GM10248 (cell line): ENCODE data around the gene OGFRL1.

Experiments
- CTCF ChIA-PET: fragments of 300-600 bp; sonication (Branson Sonifier 250); formaldehyde crosslinking; extraction: SDS; loops from one replicate; lab custom pipeline; 2021; ENCODE audit warnings: antibody characterized with exemption; lab: Yijun Ruan, JAX
- POLR2A ChIA-PET: fragments of 350-650 bp; sonication (Branson Sonifier 250); formaldehyde crosslinking; extraction: SDS; loops from one replicate; lab custom pipeline; 2020; ENCODE audit warnings: antibody characterized with exemption; lab: Yijun Ruan, JAX
- DNase-seq: peaks from one replicate; pipeline ENCODE4 v3.0.0; 2012; ENCODE audit errors: extremely low spot score
- TF ChIP-seq, protein P1 (sequence below): IDR thresholded peaks from 2 replicates; pipeline ENCODE4 v1.5.1; 2012; ENCODE audit warnings: mild to moderate bottlenecking, low read depth; ENCODE audit errors: extremely low read depth, missing control alignments, control extremely low read depth

The OGFRL1 gene

DNA sequence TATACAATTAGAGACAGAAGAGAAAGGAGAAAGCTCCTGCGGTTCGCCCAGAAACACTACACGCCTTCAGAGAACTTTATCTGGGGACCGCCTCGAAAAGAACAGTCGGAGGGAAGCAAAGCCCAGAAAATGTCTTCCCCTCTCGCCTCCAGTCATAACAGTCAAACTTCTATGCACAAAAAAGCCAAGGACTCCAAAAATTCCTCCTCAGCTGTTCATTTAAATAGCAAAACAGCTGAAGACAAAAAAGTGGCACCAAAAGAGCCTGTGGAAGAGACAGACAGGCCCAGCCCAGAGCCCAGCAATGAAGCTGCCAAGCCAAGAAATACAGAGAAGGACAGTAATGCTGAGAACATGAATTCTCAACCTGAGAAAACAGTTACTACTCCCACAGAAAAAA lies 12.9 kb downstream of the OGFRL1 start:
- ChIA-PET POLR2A (no interaction called here), CTCF (no interaction called here)
- DNase-seq, result no peak
- TF ChIP-seq, protein P1, sequence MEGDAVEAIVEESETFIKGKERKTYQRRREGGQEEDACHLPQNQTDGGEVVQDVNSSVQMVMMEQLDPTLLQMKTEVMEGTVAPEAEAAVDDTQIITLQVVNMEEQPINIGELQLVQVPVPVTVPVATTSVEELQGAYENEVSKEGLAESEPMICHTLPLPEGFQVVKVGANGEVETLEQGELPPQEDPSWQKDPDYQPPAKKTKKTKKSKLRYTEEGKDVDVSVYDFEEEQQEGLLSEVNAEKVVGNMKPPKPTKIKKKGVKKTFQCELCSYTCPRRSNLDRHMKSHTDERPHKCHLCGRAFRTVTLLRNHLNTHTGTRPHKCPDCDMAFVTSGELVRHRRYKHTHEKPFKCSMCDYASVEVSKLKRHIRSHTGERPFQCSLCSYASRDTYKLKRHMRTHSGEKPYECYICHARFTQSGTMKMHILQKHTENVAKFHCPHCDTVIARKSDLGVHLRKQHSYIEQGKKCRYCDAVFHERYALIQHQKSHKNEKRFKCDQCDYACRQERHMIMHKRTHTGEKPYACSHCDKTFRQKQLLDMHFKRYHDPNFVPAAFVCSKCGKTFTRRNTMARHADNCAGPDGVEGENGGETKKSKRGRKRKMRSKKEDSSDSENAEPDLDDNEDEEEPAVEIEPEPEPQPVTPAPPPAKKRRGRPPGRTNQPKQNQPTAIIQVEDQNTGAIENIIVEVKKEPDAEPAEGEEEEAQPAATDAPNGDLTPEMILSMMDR, result no peak

DNA sequence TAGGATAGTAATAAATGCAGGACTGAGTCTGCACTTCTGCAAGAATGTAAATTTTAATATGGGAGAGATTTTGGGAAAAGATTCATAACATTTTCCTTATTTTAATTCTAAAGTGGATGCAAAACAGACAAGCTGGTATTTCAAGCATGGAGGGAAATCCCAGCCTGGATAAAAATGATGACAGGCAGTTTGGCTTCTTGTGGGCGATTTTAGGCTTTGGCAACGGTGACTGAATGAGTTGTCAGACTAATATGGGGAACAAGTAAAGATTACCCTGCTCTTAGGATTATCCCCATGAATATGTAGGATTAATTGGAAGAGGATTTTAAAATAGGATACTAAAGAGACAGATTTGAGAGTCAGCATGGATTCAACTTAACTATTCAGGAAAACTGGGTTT lies 21.0 kb downstream of the OGFRL1 start:
- CTCF ChIA-PET, result interaction anchor here (1.4 to 2.7 kb wide), 2 partner anchors 10 to 12 kb away, joined by 3 to 9 read pairs; no protein-coding TSS in a partner anchor
- POLR2A ChIA-PET, result no interaction called here
- no peak for DNase-seq
- TF ChIP-seq, protein P1, result no peak

DNA sequence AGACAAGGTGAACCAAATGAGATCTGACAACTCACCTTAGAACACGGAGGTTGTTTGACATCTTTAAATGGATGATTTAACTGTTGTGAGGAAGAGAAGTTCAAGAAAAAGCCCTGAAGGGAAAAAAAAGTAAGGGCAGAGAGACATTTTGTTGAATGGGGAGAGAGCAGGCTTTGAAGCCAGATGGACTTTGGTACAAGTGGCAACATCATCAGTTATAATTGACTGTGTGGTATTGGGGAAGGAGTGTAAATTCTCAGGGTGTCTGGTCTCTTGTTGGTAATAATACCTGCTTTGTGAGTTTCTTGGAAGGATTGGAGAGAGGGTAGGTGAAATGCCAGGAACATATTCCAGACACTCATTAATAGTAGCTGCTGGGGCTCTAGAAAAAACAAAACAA lies 21.6 kb downstream of the OGFRL1 start:
- ChIA-PET CTCF (interaction anchor here (1.0 to 2.7 kb wide), 3 partner anchors 11 to 13 kb away, joined by 3 to 9 read pairs (median 3); no protein-coding TSS in a partner anchor), POLR2A (no interaction called here)
- DNase-seq, result no peak
- TF ChIP-seq, protein P1, result no peak

DNA sequence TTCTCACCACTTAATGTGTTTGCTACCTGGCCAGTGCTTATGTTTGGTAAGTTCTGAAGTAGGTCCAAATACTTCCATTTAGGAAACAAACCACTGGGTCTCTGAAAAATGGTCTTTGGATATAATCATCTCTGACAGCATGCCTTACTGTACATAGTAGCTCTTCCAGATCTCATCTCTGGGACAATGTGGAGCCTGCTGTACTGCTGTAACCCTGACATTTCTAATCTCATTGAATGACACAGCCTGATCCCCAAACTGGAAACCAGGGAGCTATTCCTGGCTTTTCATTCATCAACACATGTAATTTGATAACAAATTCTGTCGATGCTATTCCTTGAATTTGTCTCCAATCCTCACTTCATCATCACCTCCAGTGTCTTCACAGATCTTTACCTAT lies 23.5 kb downstream of the OGFRL1 start:
- ChIA-PET CTCF (interaction anchor here (1.3 to 2.7 kb wide), 2 partner anchors 9 to 26 kb away, joined by 3 to 9 read pairs; no protein-coding TSS in a partner anchor), POLR2A (no interaction called here)
- TF ChIP-seq, protein P1, result no peak
- no peak for DNase-seq

DNA sequence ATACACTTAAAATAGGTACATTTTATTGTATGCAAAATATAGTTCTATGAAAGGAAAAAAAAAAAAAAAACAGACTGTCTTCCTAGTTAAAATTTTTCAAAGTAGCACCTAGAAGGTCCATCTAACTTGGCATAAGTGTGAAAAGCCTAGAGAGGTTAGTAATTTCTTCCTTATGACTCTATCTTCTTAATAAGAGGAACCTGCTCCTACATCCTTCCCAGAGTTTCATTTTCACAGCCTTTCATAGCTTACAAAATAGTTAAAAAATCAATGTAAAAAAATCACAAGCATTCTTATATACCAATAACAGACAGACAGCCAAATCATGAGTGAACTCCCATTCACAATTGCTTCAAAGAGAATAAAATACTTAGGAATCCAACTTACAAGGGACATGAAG lies 28.8 kb downstream of the OGFRL1 start:
- CTCF ChIA-PET, result no interaction called here
- TF ChIP-seq, protein P1, result no peak
- DNase-seq, result no peak
- POLR2A ChIA-PET, result no interaction called here

DNA sequence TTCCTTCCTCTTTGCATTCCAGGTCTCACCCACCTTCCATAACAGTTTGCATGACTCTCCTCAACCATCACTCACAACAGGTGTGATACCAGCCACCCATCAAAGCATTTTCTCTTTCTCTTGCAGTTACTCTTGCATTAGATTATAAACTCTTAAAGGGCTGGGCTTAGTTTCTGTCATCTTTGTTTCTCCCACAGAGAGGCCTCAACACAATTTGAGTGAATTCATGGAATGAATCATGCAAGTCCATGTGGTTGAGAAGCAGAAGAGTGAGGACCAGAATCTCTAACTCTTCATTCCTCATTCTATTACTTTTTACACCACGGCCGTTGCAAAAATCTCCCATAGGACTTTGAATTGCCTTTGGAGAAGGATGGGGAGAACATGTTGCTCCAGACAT lies 31.4 kb downstream of the OGFRL1 start:
- CTCF ChIA-PET, result no interaction called here
- TF ChIP-seq, protein P1, result no peak

DNA sequence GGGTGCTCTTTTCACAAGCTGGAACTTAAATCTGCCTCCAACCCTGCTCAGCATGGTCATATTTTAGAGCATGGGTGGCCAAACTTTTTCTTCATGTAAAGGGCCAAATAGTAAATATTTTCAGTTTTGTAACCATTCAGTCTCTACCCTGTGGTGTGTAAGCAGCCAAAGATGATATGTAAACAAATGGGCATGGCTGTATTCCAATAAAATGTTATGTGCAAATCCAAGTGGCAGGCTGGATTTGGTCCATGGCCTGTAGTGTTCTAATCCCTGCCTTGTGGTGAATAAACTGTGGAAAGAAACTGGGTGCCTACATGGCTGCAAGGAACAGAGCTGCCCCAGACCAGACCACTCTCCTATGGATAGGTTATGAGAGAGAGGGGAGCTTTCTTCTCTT lies 32.7 kb downstream of the OGFRL1 start:
- ChIA-PET POLR2A (no interaction called here), CTCF (interaction anchor here (1.8 kb wide), 1 partner anchor 11 kb away, joined by 9 read pairs; no protein-coding TSS in a partner anchor)
- no peak for DNase-seq
- TF ChIP-seq, protein P1, result no peak

More for the DNA sequence above, 31.4 kb downstream of the OGFRL1 start:
- POLR2A ChIA-PET, result no interaction called here
- DNase-seq, result no peak
